K562 (cell line): ENCODE results near the gene HEATR1. TPM values are rescaled to one million over a fixed set of nuclear protein-coding genes. Genes with fewer than 3 reads are reported as not detected.
A peak's percentile ranks its signal among the peaks of the same experiment; 100 is the strongest.

Source experiments
- CC2D1A ChIP-seq: fragments of 450-650 bp; IDR thresholded peaks from 2 replicates; pipeline ENCODE4 v1.6.1; 2017; ENCODE audit warnings: mild to moderate bottlenecking
- DPF2 ChIP-seq: fragments of 450-650 bp; IDR thresholded peaks from 2 replicates; pipeline ENCODE4 v1.6.1; 2016
- EGR1 ChIP-seq: fragments of 450-650 bp; conservative IDR thresholded peaks from 2 replicates; pipeline ENCODE4 v1.6.1; 2017; ENCODE audit warnings: mild to moderate bottlenecking
- ETV5 ChIP-seq: sonication (generic); formaldehyde crosslinking; IDR thresholded peaks from 2 replicates; pipeline ENCODE4 v1.4.0; 2020; ENCODE audit warnings: low read depth, mild to moderate bottlenecking, missing genetic modification reagents
- ID3 ChIP-seq, 2 experiments: fragments of 250-450 bp in 1 of 2; fragments of 450-650 bp in 1 of 2; sonication (Bioruptor Pico) in 1 of 2; IDR thresholded peaks; 2 replicates each; pipeline versions ENCODE4 v1.6.1 to v1.8.0; 2016 to 2021; ENCODE audit warnings: mild to moderate bottlenecking in 2 of 2, moderate library complexity in 2 of 2, missing compliant biosample characterization in 1 of 2, missing genetic modification characterization in 1 of 2
- MIER1 ChIP-seq: fragments of 450-650 bp; IDR thresholded peaks from 2 replicates; pipeline ENCODE4 v1.6.1; 2016; ENCODE audit warnings: antibody characterized with exemption, mild to moderate bottlenecking, low read depth
- MLLT1 ChIP-seq, 2 experiments: fragments of 450-650 bp; IDR thresholded peaks; 2 replicates each; pipeline ENCODE4 v1.6.1; 2016
- MTA2 ChIP-seq: fragments of 450-650 bp; IDR thresholded peaks from 2 replicates; pipeline ENCODE4 v1.6.1; 2016; ENCODE audit warnings: low read depth
- PTBP1 ChIP-seq: fragments of 200-400 bp; formaldehyde crosslinking; IDR thresholded peaks from 2 replicates; pipeline ENCODE4 v1.6.1; 2017; ENCODE audit warnings: low read depth, low read length
- SMAD3 ChIP-seq: fragments of 450-650 bp; formaldehyde crosslinking; conservative IDR thresholded peaks from 2 replicates; pipeline ENCODE4 v1.4.0; 2020; ENCODE audit warnings: mild to moderate bottlenecking
- USF1 ChIP-seq: sonication (generic); formaldehyde crosslinking; IDR thresholded peaks from 2 replicates; pipeline ENCODE4 v1.9.0; 2022; ENCODE audit warnings: mild to moderate bottlenecking, missing genetic modification reagents
- ZNF133 ChIP-seq: fragments of 250-450 bp; sonication (Bioruptor Pico); IDR thresholded peaks from 2 replicates; pipeline ENCODE4 v1.4.0; 2020; ENCODE audit warnings: mild to moderate bottlenecking
- ZNF592 ChIP-seq: fragments of 450-650 bp; IDR thresholded peaks from 2 replicates; pipeline ENCODE4 v1.6.1; 2017; ENCODE audit warnings: antibody characterized with exemption, mild to moderate bottlenecking
- ZNF785 ChIP-seq: fragments of 250-450 bp; sonication (Bioruptor Pico); IDR thresholded peaks from 2 replicates; pipeline ENCODE4 v1.4.0; 2020; ENCODE audit warnings: mild to moderate bottlenecking
- polyA plus RNA-seq, 8 experiments: library from polyadenylated mRNA; depleted of rRNA in 4 of 8; stranded (reverse) in 5 of 8; unstranded in 3 of 8; fragments of >200 nt; fragmentation: Nextera tagmentation in 2 of 8; fragmentation: Illumina TruSeq in 1 of 8; extraction: Ambion mirVana in 2 of 8; extraction: Trizol in 1 of 8; gene quantifications; 2 replicates each; pipeline versions ENCODE4 v1.2.1 to v1.2.3, GENCODE V29; 2011 to 2014; ENCODE audit warnings: inconsistent platforms in 1 of 8, missing spikeins in 1 of 8
- total RNA-seq, 7 experiments: library from RNA; depleted of rRNA in 6 of 7; stranded (reverse); fragments of >200 nt in 6 of 7; fragmentation: Illumina TruSeq in 2 of 7; extraction: Trizol in 2 of 7; gene quantifications; 2 replicates each; pipeline versions ENCODE4 v1.2.1 to v1.2.3, GENCODE V29; 2011 to 2021; ENCODE audit warnings: low replicate concordance in 1 of 7
- TF ChIP-seq, protein P1 (sequence below): sonication (generic); formaldehyde crosslinking; IDR thresholded peaks from 2 replicates; pipeline ENCODE4 v1.8.1; 2023; ENCODE audit warnings: mild to moderate bottlenecking, missing genetic modification reagents, moderate library complexity
- TF ChIP-seq, protein P2 (sequence below), 2 experiments: fragments of 450-650 bp in 1 of 2; sonication (generic) in 1 of 2; formaldehyde crosslinking in 1 of 2; IDR thresholded peaks in 1 of 2; conservative IDR thresholded peaks in 1 of 2; 2 replicates each; pipeline versions ENCODE4 v1.6.1 to v1.8.1; 2016 to 2023; ENCODE audit warnings: mild to moderate bottlenecking in 2 of 2, moderate library complexity in 2 of 2, inconsistent platforms in 1 of 2, missing genetic modification reagents in 1 of 2
- TF ChIP-seq, protein P3 (sequence below): fragments of 250-450 bp; sonication (Bioruptor Pico); IDR thresholded peaks from 2 replicates; pipeline ENCODE4 v1.5.0; 2021; ENCODE audit warnings: mild to moderate bottlenecking, borderline replicate concordance

The HEATR1 gene
- total and polyA plus RNA-seq, 9 of the 15 experiments (the other 6 are each of a cell fraction or from before 2014, with no cell fraction given): 28.3 to 108 (median 50.9) TPM

- TF ChIP-seq, protein P1, sequence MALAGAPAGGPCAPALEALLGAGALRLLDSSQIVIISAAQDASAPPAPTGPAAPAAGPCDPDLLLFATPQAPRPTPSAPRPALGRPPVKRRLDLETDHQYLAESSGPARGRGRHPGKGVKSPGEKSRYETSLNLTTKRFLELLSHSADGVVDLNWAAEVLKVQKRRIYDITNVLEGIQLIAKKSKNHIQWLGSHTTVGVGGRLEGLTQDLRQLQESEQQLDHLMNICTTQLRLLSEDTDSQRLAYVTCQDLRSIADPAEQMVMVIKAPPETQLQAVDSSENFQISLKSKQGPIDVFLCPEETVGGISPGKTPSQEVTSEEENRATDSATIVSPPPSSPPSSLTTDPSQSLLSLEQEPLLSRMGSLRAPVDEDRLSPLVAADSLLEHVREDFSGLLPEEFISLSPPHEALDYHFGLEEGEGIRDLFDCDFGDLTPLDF: no peak
- TF ChIP-seq MLLT1 (IDR thresholded peaks at IDR 0.05): no peak
- no peak for TF ChIP-seq CC2D1A
- no peak for TF ChIP-seq MIER1
- no peak for TF ChIP-seq SMAD3 (CRISPR knock-in tag)
- TF ChIP-seq, protein P2, sequence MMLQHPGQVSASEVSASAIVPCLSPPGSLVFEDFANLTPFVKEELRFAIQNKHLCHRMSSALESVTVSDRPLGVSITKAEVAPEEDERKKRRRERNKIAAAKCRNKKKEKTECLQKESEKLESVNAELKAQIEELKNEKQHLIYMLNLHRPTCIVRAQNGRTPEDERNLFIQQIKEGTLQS (IDR thresholded peaks at IDR 0.05): peak; percentile 43; the same call in 1 of the 2 replicates
- TF ChIP-seq, protein P2 (CRISPR knock-in tag; conservative IDR thresholded peaks at IDR 0.05): no peak
- no peak for TF ChIP-seq USF1 (CRISPR knock-in tag)
- peak; percentile 92 for TF ChIP-seq DPF2
- TF ChIP-seq ZNF592: no peak
- TF ChIP-seq, protein P3, sequence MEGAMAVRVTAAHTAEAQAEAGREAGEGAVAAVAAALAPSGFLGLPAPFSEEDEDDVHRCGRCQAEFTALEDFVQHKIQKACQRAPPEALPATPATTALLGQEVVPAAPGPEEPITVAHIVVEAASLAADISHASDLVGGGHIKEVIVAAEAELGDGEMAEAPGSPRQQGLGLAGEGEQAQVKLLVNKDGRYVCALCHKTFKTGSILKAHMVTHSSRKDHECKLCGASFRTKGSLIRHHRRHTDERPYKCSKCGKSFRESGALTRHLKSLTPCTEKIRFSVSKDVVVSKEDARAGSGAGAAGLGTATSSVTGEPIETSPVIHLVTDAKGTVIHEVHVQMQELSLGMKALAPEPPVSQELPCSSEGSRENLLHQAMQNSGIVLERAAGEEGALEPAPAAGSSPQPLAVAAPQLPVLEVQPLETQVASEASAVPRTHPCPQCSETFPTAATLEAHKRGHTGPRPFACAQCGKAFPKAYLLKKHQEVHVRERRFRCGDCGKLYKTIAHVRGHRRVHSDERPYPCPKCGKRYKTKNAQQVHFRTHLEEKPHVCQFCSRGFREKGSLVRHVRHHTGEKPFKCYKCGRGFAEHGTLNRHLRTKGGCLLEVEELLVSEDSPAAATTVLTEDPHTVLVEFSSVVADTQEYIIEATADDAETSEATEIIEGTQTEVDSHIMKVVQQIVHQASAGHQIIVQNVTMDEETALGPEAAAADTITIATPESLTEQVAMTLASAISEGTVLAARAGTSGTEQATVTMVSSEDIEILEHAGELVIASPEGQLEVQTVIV (CRISPR knock-in tag): no peak
- no peak for TF ChIP-seq ZNF785
- no peak for TF ChIP-seq EGR1
- TF ChIP-seq PTBP1: no peak
- peak; percentile 91 for TF ChIP-seq MTA2
- no peak for TF ChIP-seq ETV5
- TF ChIP-seq ID3 (CRISPR knock-in tag; IDR thresholded peaks at IDR 0.05): no peak
- TF ChIP-seq ID3 (tag; IDR thresholded peaks at IDR 0.05): no peak
- no peak for TF ChIP-seq ZNF133 (CRISPR knock-in tag)
Observed at GRCh38 chr1:236532850-236533249, 71.5 kb downstream of the HEATR1 start (continued).
